Measurements from ENCODE around the gene LXN.

- TF ChIP-seq CTCF (IDR thresholded peaks at IDR 0.05) = no peak
- TF ChIP-seq POLR2A (IDR thresholded peaks at IDR 0.05) = no peak
These were observed 31.8 kb downstream of the LXN start for GRCh38 chr3:158640646-158641045.
